Endometrium (tissue), 2 donors: ENCODE measurements around the gene RC3H1.

ENCODE experiments used
- FAIRE-seq: peaks from 2 replicates; lab custom pipeline; 2012; peaks lifted over from hg19 to GRCh38; lab: Jason Lieb, UNC
- donor health status: control.
- donor health status: control.

The RC3H1 gene

DNA sequence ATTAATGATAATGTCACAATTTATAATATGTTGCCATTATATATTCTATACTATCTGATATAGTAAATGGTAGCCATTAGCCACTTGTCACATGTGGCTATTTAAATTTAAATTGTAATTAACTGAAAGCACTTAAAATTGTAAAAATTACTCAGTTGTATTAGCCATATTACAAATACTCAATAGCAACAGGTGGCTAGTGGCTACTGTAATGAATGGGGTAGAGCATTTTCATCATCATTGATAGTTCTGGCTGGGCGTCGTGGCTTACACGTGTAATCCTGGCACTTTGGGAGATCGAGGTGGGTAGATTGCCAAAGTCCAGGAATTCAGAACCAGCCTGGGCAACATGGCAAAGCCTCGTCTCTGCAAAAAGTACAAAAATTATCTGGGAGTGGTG lies 137.5 kb downstream of the RC3H1 start:
- FAIRE-seq, result no peak
